Measurements from ENCODE around the gene IL13.
"Not testable (repeated sequence)": the region's sequence is repeated elsewhere in the genome, so short reads cannot be mapped to it uniquely, and the experiment has no call there.

IL13 gene

GRCh38 chr5:132657676-132658380 lies at the start of gene IL13:
TSS of gene IL13 (plus strand) at chr5:132658173. CDS start at chr5:132658187, 14 bp downstream.
- no peak for DNase-seq (ENCODE audit: low spot score)

GRCh38 chr5:132611965-132612364 lies 46.0 kb upstream of the IL13 start:
- no peak for DNase-seq (ENCODE audit: low spot score)

- no peak for DNase-seq (ENCODE audit: low spot score)
Measured at GRCh38 chr5:132612846-132613245, 45.1 kb upstream of the IL13 start.

DNA sequence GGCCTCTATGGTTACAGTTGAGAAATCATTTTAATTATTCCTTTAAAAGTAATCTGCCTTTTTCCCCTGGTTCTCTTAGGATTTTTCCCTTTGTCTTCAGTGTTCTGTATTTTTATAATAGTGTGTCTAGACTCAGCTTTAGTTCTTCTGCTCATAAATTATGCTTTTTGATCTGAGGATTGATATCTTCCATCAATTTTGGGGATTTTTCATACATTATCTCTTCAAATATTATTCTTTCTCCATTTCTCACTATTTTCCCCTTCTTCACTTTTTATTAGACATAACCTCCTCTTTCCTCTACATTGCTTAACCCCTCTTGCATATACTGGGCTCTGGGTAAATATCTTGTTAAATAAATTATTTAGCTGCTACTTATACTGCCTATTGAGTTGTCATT lies 36.3 kb upstream of the IL13 start:
- no peak for DNase-seq (ENCODE audit: low spot score)

DNA sequence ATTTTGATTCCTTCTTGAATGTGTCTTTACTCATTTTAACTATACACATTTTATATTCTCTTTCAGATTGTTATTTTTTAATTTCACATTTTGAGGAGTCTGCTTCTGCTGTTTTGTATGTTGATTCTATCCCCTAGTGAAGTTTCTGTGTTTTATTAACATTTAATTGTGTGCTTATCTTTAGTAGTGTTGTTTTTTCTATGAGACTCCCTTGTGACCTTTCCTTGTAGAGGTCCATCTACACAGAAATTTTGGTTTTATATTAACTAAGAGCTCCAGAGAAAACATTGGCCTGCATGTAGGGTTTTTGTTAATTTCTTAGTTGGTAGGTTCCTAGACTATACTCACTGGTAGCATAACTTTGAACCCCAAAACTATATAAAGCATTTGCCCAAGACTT lies 35.4 kb upstream of the IL13 start:
- DNase-seq (ENCODE audit: low spot score) = no peak

DNA sequence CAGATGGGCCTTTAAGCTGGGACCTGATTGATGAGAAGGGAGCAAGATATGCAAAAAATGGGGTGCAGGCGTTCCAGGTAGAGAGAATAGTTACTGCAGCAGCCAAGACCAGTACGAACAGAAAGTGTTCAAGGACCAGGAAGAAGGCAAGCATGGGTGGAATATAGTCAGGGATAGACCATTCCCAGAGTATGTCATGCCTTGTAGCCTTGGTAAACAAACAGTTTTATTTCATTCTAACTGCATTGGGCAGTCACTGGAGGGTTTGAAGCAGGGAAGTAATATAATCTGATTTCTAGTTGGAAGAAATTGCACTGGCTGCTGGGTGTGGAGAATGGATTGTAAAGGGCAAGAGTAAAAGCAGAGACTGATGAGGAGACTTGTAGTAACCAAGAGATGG lies 30.5 kb upstream of the IL13 start:
- no peak for DNase-seq (ENCODE audit: low spot score)

- DNase-seq (ENCODE audit: low spot score) = no peak
Measured at GRCh38 chr5:132628814-132629213, 29.2 kb upstream of the IL13 start.

GRCh38 chr5:132629230-132629944 lies 28.6 kb upstream of the IL13 start:
- DNase-seq (ENCODE audit: low spot score) = no peak

GRCh38 chr5:132633587-132633986 lies 24.4 kb upstream of the IL13 start:
- not testable (repeated sequence) for DNase-seq (ENCODE audit: low spot score)

- no peak for DNase-seq (ENCODE audit: low spot score)
Measured at GRCh38 chr5:132635873-132636272, 22.1 kb upstream of the IL13 start.

DNA sequence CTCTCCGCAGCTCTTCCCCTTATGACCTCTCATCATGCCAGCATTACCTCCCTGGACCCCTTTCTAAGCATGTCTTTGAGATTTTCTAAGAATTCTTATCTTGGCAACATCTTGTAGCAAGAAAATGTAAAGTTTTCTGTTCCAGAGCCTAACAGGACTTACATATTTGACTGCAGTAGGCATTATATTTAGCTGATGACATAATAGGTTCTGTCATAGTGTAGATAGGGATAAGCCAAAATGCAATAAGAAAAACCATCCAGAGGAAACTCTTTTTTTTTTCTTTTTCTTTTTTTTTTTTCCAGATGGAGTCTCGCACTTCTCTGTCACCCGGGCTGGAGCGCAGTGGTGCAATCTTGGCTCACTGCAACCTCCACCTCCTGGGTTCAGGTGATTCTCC lies 20.7 kb upstream of the IL13 start:
- no peak for DNase-seq (ENCODE audit: low spot score)

- no peak for DNase-seq (ENCODE audit: low spot score)
Measured at GRCh38 chr5:132639706-132640130, 18.3 kb upstream of the IL13 start.

- DNase-seq (ENCODE audit: low spot score) = no peak
Measured at GRCh38 chr5:132640613-132641012, 17.4 kb upstream of the IL13 start.

DNA sequence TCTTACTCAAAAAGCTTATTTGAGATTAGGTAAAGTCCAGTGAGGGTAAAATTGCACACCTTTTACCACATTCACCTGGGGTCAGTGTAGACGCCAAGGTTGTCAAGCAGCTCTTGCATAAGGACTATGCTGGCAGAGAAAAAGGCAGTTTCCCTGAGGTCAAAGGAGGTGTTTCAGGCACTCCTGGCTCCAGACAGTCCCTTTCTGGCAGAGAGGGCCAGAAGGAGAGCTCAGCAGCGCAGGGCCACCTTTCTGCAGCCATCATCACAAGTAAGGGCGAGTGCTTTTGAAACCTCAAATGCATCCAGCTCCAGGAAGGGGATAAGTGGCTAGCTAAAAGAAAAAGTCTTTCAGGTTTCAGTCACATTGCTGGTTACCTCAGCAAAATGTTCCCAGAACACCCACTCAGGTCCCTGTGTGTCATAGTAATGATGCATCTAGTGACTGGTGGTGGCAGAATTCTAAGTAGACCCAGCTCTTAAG lies 16.7 kb upstream of the IL13 start:
- DNase-seq (ENCODE audit: low spot score) = no peak

GRCh38 chr5:132641841-132642240 lies 16.1 kb upstream of the IL13 start:
- no peak for DNase-seq (ENCODE audit: low spot score)

DNA sequence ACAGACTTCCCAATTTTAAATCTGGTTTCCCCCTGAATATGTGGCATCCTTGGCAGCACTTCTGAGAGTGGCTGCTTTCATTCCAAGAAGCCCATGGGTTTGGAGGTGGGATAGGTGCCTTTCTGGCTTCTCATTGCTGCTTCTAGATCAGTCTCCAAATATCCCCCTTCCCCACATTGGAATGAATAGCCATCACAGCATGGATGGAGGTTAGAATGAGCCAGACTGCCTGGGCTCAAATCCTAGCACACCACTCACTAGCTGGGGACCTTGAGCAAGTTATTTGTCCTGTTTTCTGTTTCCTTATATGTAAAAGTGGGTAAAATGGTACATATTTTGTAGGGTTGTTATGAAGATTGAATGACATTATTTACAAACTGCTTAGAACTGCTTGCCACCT lies 13.8 kb upstream of the IL13 start:
- no peak for DNase-seq (ENCODE audit: low spot score)

DNA sequence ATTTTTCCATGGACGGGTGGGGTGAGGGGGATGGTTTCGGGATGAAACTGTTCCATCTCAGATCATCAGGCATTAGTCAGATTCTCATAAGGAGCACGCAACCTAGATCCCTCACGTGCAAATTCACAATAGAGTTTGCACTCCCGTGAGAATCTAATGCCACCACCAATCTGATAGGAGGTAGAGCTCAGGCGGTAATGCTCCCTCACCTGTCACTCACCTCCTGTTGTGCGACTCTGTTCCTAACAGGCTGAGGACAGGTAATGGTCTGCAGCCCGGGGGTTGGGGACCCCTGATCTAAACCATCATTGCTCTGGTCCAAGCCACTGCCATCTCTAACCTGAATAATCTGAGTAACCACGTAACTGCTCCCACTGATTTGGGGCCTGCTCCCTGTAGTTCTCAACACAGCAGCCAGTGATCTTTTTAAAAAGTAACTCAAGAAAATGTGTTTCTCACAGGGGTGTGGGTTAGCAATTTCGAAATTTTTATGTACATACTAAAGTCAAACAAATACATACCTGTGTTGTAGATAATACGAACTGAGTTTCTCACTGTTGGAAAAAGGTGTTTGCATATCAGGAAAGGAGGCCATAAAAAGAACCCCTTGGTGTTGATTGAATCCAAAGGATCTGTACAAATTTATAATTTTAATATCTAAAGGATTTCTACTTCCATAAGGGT lies 11.2 kb upstream of the IL13 start:
- no peak for DNase-seq (ENCODE audit: low spot score)

DNA sequence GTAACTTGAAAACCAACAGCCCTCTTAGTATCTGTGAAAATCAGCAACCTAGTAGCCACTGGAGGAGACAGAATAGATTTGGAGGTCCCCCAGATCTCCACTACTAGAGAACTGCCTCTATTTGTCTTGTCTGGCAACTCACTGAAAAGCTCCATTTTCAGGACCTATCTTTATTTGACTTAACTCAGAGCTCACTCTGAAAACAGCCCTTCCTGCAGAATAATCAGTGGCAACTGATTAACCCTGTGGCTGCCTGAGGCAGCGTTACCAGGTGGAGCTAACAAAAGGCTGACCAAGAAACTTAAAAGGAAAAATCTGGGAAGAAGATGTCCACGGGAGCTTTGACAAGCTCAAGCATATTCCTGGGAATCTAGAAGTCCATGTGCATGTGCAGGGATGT lies 10.5 kb upstream of the IL13 start:
- no peak for DNase-seq (ENCODE audit: low spot score)

DNA sequence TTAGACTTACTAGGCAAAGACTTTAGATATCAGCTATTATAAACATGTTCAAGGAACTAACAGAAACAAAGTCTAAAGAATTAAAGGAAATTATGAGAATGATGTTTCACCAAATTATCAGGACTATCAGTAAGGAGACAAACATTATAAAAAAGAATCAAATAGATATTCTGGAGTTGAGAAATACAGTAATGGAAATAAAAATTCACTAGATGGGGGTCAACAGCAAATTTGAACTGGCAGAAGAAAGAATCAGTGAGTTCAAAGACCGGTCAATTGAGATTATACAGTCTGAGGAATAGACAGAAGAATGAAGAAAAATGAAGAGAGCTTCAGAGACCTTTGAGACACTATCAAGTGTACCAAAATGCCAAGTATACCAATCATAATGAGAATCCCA lies 9.6 kb upstream of the IL13 start:
- DNase-seq (ENCODE audit: low spot score) = no peak

DNA sequence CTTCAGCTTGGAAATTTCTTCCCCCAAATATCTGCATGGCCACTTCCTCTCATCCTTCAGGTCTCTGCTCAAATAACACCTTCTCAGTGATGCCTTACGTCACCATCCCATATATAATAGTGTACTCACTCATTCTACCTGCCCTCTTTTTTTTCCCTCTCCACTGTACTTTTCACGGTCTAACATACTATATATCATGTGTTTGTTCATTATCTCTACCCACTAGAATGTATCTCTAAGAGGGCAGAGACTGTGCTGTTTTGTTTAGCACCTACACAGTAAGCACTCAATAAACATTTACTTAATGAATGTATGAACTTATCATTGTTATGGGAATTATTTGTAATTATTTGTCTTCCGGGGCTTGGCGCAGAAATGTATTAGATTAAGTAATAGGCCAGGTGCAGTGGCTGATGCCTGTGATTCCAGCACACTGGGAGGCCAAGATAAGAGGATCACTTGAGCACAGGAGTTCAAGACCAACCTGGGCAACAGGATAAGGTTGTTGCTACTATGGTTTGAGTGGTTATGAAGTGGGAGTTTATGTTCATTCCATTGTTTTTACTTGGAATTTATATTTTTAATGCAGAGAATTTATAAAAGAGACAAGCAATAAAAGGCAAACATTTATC lies 6.0 kb upstream of the IL13 start:
- DNase-seq (ENCODE audit: low spot score) = no peak

DNA sequence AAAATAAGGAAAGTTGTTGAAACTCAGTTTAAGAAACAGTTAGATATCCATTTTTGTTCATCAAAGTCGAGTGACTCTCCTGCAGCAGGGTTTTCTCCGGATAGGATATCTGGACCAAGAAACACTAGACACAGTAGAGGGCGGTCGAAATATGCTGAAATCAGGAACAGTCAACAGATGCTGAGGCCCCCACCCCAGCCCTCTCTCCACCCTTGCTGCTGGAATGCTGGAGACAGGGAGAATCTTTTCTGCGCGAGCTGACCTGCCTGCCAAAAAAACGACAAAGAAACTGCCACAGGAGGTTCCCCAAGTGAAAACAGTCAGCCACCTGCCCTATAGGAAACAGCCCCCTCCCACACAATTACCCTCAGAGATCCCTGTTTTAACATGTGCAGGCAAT lies 4.3 kb upstream of the IL13 start:
- DNase-seq (ENCODE audit: low spot score) = no peak

All from kidney tubule cell (primary cell).